HL-60 (cell line): Measurements from ENCODE around the gene USB1.

ENCODE experiments used
- DNase-seq, 2 experiments: peaks; one replicate each; pipeline ENCODE4 v3.0.0-alpha.2; 2010 to 2020; ENCODE audit warnings: low read depth in 1 of 2, low spot score in 1 of 2
- H3K27ac ChIP-seq: fragments of 250-450 bp; sonication (Bioruptor Pico); replicated peaks from 2 replicates; pipeline ENCODE4 v1.5.1; 2020; ENCODE audit warnings: mild to moderate bottlenecking, moderate library complexity
- H3K27me3 ChIP-seq: fragments of 250-450 bp; sonication (Bioruptor Pico); 2 replicates; pipeline ENCODE4 v1.5.1; 2021; ENCODE audit warnings: mild to moderate bottlenecking, moderate library complexity; ENCODE audit not compliant: insufficient read depth, poor library complexity, severe bottlenecking
- H3K4me3 ChIP-seq: replicated peaks from 2 replicates; pipeline ENCODE4 v1.5.1; 2011; ENCODE audit warnings: mild to moderate bottlenecking, control low read depth, low read length; ENCODE audit not compliant: insufficient read depth
- GABPA ChIP-seq: IDR thresholded peaks from 2 replicates; pipeline ENCODE4 v1.6.1; 2012; ENCODE audit warnings: low read depth
- POLR2AphosphoS5 ChIP-seq: IDR thresholded peaks from 2 replicates; pipeline ENCODE4 v1.6.1; 2012; ENCODE audit warnings: low read depth
- SPI1 ChIP-seq: IDR thresholded peaks from 2 replicates; pipeline ENCODE4 v1.6.1; 2012; ENCODE audit warnings: low read depth, mild to moderate bottlenecking, borderline replicate concordance
- TF ChIP-seq, protein P1 (sequence below): IDR thresholded peaks from one replicate; pipeline ENCODE4 v1.5.1; 2011; ENCODE audit warnings: low read length, control low read depth, inconsistent platforms; ENCODE audit not compliant: insufficient read depth
- TF ChIP-seq, protein P2 (sequence below): IDR thresholded peaks from 2 replicates; pipeline ENCODE4 v1.6.1; 2012; ENCODE audit warnings: low read depth; ENCODE audit not compliant: insufficient replicate concordance

The USB1 gene

DNA sequence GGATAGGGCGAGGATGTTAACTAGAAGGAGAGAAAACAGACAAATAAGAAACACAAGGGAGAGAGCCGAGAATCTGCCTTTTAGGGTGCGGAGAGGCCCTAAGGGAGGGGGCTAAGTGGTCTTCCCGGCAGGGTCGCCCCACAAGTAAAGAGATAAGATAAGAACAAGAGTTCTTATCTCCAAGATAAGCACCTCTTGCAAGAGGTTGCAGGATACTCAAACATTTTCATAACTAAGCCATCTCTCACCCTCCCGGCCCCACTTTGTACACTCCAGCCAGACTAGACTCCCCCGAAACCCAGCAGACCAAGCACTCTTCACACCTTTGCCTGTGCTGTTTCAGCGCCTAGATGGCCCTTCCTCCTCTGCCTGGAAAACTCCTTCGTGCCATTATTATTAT lies 15.0 kb upstream of the USB1 start:
- Histone ChIP-seq H3K4me3 (no peak overlapping the region), H3K27ac (no peak overlapping the region), H3K27me3 (peaks cover 4% of the 10 kb centered on the region)
- TF ChIP-seq POLR2AphosphoS5 (no peak), GABPA (no peak), SPI1 (no peak)
- TF ChIP-seq, protein P1, sequence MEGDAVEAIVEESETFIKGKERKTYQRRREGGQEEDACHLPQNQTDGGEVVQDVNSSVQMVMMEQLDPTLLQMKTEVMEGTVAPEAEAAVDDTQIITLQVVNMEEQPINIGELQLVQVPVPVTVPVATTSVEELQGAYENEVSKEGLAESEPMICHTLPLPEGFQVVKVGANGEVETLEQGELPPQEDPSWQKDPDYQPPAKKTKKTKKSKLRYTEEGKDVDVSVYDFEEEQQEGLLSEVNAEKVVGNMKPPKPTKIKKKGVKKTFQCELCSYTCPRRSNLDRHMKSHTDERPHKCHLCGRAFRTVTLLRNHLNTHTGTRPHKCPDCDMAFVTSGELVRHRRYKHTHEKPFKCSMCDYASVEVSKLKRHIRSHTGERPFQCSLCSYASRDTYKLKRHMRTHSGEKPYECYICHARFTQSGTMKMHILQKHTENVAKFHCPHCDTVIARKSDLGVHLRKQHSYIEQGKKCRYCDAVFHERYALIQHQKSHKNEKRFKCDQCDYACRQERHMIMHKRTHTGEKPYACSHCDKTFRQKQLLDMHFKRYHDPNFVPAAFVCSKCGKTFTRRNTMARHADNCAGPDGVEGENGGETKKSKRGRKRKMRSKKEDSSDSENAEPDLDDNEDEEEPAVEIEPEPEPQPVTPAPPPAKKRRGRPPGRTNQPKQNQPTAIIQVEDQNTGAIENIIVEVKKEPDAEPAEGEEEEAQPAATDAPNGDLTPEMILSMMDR = no peak
- TF ChIP-seq, protein P2, sequence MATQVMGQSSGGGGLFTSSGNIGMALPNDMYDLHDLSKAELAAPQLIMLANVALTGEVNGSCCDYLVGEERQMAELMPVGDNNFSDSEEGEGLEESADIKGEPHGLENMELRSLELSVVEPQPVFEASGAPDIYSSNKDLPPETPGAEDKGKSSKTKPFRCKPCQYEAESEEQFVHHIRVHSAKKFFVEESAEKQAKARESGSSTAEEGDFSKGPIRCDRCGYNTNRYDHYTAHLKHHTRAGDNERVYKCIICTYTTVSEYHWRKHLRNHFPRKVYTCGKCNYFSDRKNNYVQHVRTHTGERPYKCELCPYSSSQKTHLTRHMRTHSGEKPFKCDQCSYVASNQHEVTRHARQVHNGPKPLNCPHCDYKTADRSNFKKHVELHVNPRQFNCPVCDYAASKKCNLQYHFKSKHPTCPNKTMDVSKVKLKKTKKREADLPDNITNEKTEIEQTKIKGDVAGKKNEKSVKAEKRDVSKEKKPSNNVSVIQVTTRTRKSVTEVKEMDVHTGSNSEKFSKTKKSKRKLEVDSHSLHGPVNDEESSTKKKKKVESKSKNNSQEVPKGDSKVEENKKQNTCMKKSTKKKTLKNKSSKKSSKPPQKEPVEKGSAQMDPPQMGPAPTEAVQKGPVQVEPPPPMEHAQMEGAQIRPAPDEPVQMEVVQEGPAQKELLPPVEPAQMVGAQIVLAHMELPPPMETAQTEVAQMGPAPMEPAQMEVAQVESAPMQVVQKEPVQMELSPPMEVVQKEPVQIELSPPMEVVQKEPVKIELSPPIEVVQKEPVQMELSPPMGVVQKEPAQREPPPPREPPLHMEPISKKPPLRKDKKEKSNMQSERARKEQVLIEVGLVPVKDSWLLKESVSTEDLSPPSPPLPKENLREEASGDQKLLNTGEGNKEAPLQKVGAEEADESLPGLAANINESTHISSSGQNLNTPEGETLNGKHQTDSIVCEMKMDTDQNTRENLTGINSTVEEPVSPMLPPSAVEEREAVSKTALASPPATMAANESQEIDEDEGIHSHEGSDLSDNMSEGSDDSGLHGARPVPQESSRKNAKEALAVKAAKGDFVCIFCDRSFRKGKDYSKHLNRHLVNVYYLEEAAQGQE = no peak
- no peak for DNase-seq

DNA sequence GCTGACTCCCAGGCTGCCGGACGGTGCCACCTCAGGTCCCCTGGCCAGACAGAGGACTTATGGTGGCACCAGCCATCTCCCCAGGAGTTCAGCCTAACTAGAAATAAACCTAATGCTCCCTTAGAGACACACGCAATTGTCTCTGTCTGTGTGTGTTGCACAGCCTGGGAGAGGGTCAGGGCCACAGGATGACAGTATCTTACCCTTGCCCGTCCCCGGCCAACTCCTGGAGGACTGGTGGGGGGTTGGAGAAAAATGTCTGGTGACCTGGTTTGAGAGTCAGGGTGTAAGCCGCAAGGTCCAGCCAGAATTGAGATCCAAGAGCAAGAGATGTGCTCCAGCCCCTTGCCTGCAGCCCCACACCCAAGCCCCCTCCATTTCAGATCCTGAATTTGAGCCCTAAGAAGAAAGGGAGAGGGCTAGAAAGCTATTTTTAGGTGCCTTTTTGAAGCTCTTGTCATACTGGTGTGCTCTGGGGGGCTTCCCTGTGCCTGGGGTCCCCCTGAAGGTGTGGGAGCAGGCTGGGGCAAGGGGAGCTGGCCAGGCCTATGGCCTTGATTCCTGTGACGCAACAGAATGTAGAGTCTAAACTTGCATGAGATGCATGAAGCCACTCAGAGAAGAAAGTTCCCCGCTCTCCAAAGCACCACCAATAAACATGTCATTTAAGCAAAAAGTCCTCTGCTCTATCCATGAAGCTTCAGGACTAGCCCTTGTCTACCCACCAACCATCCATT lies 13.6 kb upstream of the USB1 start:
- no peak overlapping the region for H3K4me3 ChIP-seq
- H3K27ac ChIP-seq = no peak overlapping the region
- DNase-seq = no peak
- TF ChIP-seq, protein P1 = no peak
- peaks cover 4% of the 10 kb centered on the region for H3K27me3 ChIP-seq

DNA sequence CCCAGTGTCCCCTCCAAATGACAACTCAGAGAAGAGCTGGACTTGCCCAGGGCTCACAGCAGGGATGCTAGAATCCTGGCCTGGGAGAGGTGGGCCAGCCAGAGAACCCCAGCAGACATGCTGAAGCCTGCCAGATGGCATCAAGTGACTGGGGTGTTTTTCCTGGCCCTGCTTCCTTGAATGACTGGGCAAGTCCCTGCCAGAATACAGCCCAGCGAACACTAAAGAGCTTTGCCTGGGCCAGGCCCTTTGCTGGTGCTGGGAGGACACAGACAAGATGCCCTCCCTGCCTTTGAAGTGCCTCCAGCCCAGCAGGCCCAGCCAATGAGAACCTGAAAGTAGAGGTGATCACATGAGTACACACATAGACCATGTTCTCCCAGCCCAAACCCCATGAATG lies 12.3 kb upstream of the USB1 start:
- Histone ChIP-seq H3K27me3 (peaks cover 4% of the 10 kb centered on the region), H3K27ac (no peak overlapping the region), H3K4me3 (no peak overlapping the region)
- no peak for DNase-seq
- TF ChIP-seq GABPA (no peak), SPI1 (no peak), POLR2AphosphoS5 (no peak)
- TF ChIP-seq, protein P1 = no peak
- TF ChIP-seq, protein P2 = no peak

DNA sequence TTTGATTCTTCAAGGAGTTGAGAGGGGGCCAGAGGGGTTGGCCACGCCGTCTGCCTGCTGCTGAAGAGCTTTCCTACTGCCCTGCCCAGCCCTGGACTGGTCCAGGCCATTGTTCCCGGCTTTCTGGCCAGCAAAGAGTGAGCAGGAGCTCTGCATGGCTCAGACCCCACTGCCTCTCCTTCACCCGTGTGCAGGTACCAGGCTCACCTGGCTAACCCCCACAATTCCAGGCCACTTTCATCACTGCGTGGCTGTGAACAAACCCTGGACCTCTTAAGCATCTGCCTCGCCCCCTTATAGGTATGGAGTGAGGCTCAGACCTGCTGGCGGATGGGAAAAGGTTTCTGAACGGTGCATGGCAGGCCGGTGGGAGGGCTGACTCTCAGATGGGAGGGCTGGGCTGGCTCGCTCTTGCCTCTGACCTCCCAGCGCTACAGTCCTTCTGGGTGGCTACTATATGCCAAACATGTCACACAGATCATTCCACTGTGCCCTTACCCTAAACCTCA lies 9.6 kb upstream of the USB1 start:
- Histone ChIP-seq H3K27ac (no peak overlapping the region), H3K4me3 (no peak overlapping the region), H3K27me3 (peaks cover 2% of the 10 kb centered on the region)
- TF ChIP-seq POLR2AphosphoS5 (no peak), GABPA (no peak), SPI1 (no peak)
- TF ChIP-seq, protein P1 = no peak
- TF ChIP-seq, protein P2 = no peak
- no peak for DNase-seq
